ENCODE measurements around the gene NLGN4X. TPM values are rescaled to one million over a fixed set of nuclear protein-coding genes. Genes with fewer than 3 reads are reported as not detected.

Gene NLGN4X
- polyA plus RNA-seq, 2 donors, result 0.06 to 0.21 TPM

DNA sequence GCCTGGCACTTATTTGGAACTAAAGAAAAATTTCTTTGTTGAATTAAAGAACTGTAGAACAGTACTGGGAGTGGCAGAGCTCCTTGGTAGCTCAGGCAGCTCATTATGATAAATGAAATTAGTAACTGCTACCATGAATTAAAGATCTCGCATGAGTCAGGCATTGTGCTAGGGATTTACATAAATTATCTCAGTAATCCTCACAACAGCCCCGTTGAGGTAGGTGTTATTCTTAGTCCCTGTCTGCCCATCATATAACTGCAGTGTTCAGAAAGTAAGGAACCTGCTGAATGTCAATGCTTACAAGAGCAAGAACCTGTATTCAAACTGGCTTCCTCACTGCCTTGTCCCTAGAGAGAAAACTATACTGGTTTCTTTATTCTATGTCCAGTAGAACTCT is 108.3 kb downstream of the NLGN4X start:
- Histone ChIP-seq H3K27ac (ENCODE audit: low read depth in 2 of 2, low read length in 1 of 2) (no peak overlapping the region), H3K27me3 (ENCODE audit: control insufficient read depth in 1 of 2, insufficient read depth in 2 of 2, low read length in 2 of 2) (no peaks in the 10 kb centered on the region), H3K4me1 (ENCODE audit: control insufficient read depth in 2 of 2, insufficient read depth in 2 of 2, low read length in 1 of 2) (no peaks in the 10 kb centered on the region), H3K9me3 (ENCODE audit: control insufficient read depth in 2 of 2, insufficient read depth in 1 of 2, low read depth in 1 of 2, low read length in 1 of 2) (no peaks in the 10 kb centered on the region), H3K4me3 (ENCODE audit: low read depth in 1 of 2, low read length in 2 of 2) (no peak overlapping the region), H3K36me3 (ENCODE audit: control insufficient read depth in 2 of 2, insufficient read depth in 2 of 2, low read length in 1 of 2) (no peaks in the 10 kb centered on the region)
- WGBS, 2 donors, result 28 to 46% methylated on average over 2 of the region's 2 CpGs

DNA sequence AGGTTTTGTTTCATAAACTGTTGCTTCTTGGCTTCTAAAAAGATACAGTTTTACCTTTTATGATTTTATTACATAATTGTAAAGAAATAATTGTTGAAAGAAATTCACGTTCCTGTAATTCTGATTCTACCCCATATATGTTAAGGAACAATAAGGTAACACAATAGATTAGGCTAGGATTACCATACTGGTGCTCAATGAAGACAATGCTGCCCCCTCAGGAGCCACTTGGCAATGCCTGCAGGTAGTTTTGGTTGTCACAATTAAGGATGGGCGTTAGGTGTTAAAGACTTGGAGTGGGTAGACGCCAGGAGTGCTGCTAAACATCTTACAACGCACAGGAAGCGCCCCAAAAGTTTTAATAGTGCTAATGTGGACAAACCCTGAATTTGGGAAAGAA is 133.2 kb downstream of the NLGN4X start:
- 51 to 56% methylated on average over 5 of the region's 5 CpGs for WGBS, 2 donors

DNA sequence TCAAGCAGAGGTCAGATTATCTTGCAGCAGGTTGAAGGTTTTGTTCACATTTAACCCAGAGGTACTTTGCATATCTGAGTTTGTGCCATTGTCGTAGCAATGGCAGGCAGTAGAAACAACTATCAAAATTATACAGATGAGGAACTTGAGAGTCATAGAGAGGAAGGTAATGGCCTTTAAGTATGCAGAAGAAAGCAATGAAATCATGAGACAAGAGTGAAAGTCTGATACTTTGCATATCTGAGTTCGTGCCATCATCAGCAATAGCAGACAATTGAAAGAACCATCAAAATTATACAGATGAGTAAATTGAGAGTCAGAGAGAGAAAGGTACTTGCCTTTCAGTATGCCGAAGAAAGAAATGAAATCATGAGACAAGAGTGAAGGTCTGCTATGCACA is 154.1 kb downstream of the NLGN4X start:
- 85 to 89% methylated on average over 3 of the region's 3 CpGs for WGBS, 2 donors
- H3K36me3 ChIP-seq (ENCODE audit: control insufficient read depth in 2 of 2, insufficient read depth in 2 of 2, low read length in 1 of 2), result no peaks in the 10 kb centered on the region

More for the DNA sequence above, 133.2 kb downstream of the NLGN4X start:
- Histone ChIP-seq H3K4me1 (ENCODE audit: control insufficient read depth in 2 of 2, insufficient read depth in 2 of 2, low read length in 1 of 2) (no peaks in the 10 kb centered on the region), H3K27ac (ENCODE audit: low read depth in 2 of 2, low read length in 1 of 2) (no peak overlapping the region), H3K9me3 (ENCODE audit: control insufficient read depth in 2 of 2, insufficient read depth in 1 of 2, low read depth in 1 of 2, low read length in 1 of 2) (no peaks in the 10 kb centered on the region), H3K36me3 (ENCODE audit: control insufficient read depth in 2 of 2, insufficient read depth in 2 of 2, low read length in 1 of 2) (no peaks in the 10 kb centered on the region), H3K4me3 (ENCODE audit: low read depth in 1 of 2, low read length in 2 of 2) (no peak overlapping the region), H3K27me3 (ENCODE audit: control insufficient read depth in 1 of 2, insufficient read depth in 2 of 2, low read length in 2 of 2) (no peaks in the 10 kb centered on the region)

DNA sequence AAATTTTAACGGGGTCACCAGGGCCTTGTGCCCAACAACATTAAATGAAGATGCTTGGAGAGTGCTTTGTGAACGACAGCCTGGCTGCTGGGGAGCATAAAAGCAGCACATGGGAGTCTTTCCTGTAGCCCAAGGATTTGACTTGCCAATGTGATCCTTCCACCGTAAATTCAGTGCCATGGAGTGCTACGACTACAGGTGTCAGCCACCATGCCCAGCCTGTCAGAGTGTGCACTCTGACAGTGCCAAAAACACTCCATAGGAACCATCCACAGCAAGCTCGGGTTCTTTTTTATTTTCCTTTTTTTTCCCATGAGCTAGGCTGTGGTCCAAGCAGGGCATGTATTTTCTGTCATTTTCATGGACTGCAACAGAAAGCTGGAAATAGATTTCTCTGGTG is 156.9 kb downstream of the NLGN4X start:
- 73 to 74% methylated on average over 5 of the region's 5 CpGs for WGBS, 2 donors
- H3K4me1 ChIP-seq (ENCODE audit: control insufficient read depth in 2 of 2, insufficient read depth in 2 of 2, low read length in 1 of 2), result no peaks in the 10 kb centered on the region
- H3K36me3 ChIP-seq (ENCODE audit: control insufficient read depth in 2 of 2, insufficient read depth in 2 of 2, low read length in 1 of 2), result no peaks in the 10 kb centered on the region
- no peak overlapping the region for H3K27ac ChIP-seq (ENCODE audit: low read depth in 2 of 2, low read length in 1 of 2)
- no peaks in the 10 kb centered on the region for H3K9me3 ChIP-seq (ENCODE audit: control insufficient read depth in 2 of 2, insufficient read depth in 1 of 2, low read depth in 1 of 2, low read length in 1 of 2)
- H3K4me3 ChIP-seq (ENCODE audit: low read depth in 1 of 2, low read length in 2 of 2), result no peak overlapping the region
- H3K27me3 ChIP-seq (ENCODE audit: control insufficient read depth in 1 of 2, insufficient read depth in 2 of 2, low read length in 2 of 2), result no peaks in the 10 kb centered on the region

More for the DNA sequence above, 154.1 kb downstream of the NLGN4X start:
- no peaks in the 10 kb centered on the region for H3K9me3 ChIP-seq (ENCODE audit: control insufficient read depth in 2 of 2, insufficient read depth in 1 of 2, low read depth in 1 of 2, low read length in 1 of 2)
- H3K27me3 ChIP-seq (ENCODE audit: control insufficient read depth in 1 of 2, insufficient read depth in 2 of 2, low read length in 2 of 2), result no peaks in the 10 kb centered on the region
- no peak overlapping the region for H3K27ac ChIP-seq (ENCODE audit: low read depth in 2 of 2, low read length in 1 of 2)
- H3K4me3 ChIP-seq (ENCODE audit: low read depth in 1 of 2, low read length in 2 of 2), result no peak overlapping the region
- H3K4me1 ChIP-seq (ENCODE audit: control insufficient read depth in 2 of 2, insufficient read depth in 2 of 2, low read length in 1 of 2), result no peaks in the 10 kb centered on the region

DNA sequence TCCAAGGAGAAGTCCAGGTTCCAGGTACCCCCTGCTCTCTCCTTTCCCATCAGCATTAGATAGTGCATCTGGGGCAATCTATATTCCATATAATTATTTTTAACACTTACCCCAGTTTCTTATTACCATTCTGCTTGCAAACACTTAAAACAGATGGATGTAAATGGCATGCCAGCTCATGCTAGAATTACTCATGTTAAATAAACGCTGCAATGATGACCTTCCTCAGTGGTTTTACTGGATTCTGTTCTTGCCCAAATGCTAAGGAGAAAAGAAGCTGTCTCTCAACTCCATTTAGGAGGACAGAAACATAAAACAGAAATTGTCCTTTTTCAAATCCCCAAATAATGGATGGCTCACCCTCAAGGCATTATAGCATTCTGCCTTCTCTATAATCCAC is 161.1 kb downstream of the NLGN4X start:
- H3K4me1 ChIP-seq (ENCODE audit: control insufficient read depth in 2 of 2, insufficient read depth in 2 of 2, low read length in 1 of 2), result no peaks in the 10 kb centered on the region
- H3K9me3 ChIP-seq (ENCODE audit: control insufficient read depth in 2 of 2, insufficient read depth in 1 of 2, low read depth in 1 of 2, low read length in 1 of 2), result no peaks in the 10 kb centered on the region
- no peaks in the 10 kb centered on the region for H3K36me3 ChIP-seq (ENCODE audit: control insufficient read depth in 2 of 2, insufficient read depth in 2 of 2, low read length in 1 of 2)
- 65 to 75% methylated on average over 1 of the region's 1 CpG for WGBS, 2 donors
- no peaks in the 10 kb centered on the region for H3K27me3 ChIP-seq (ENCODE audit: control insufficient read depth in 1 of 2, insufficient read depth in 2 of 2, low read length in 2 of 2)
- no peak overlapping the region for H3K27ac ChIP-seq (ENCODE audit: low read depth in 2 of 2, low read length in 1 of 2)
- no peak overlapping the region for H3K4me3 ChIP-seq (ENCODE audit: low read depth in 1 of 2, low read length in 2 of 2)

DNA sequence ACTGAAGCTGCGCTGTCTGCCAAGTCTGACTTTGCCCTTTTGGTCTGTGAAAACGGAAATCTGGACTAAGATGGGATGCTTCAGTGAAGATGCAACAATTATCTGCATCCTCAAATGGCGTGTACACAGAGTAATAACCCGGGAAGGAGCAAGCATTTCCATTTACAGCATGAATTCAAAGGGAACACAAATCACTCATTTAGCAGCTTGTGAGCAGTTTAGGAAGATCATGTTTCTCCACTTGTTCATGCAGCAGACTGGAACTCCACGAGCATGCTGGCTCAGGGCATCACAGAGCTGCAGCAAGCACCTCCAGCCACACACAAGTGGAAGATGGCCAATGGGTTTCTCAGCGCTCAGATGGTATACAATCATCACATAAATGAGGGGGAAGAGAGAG is 175.5 kb downstream of the NLGN4X start:
- no peaks in the 10 kb centered on the region for H3K4me1 ChIP-seq (ENCODE audit: control insufficient read depth in 2 of 2, insufficient read depth in 2 of 2, low read length in 1 of 2)
- no peaks in the 10 kb centered on the region for H3K27me3 ChIP-seq (ENCODE audit: control insufficient read depth in 1 of 2, insufficient read depth in 2 of 2, low read length in 2 of 2)
- 59 to 70% methylated on average over 6 of the region's 6 CpGs for whole genome bisulfite sequencing, 2 donors
- H3K27ac ChIP-seq (ENCODE audit: low read depth in 2 of 2, low read length in 1 of 2), result no peak overlapping the region
- H3K4me3 ChIP-seq (ENCODE audit: low read depth in 1 of 2, low read length in 2 of 2), result no peak overlapping the region
- H3K36me3 ChIP-seq (ENCODE audit: control insufficient read depth in 2 of 2, insufficient read depth in 2 of 2, low read length in 1 of 2), result no peaks in the 10 kb centered on the region
- no peaks in the 10 kb centered on the region for H3K9me3 ChIP-seq (ENCODE audit: control insufficient read depth in 2 of 2, insufficient read depth in 1 of 2, low read depth in 1 of 2, low read length in 1 of 2)

DNA sequence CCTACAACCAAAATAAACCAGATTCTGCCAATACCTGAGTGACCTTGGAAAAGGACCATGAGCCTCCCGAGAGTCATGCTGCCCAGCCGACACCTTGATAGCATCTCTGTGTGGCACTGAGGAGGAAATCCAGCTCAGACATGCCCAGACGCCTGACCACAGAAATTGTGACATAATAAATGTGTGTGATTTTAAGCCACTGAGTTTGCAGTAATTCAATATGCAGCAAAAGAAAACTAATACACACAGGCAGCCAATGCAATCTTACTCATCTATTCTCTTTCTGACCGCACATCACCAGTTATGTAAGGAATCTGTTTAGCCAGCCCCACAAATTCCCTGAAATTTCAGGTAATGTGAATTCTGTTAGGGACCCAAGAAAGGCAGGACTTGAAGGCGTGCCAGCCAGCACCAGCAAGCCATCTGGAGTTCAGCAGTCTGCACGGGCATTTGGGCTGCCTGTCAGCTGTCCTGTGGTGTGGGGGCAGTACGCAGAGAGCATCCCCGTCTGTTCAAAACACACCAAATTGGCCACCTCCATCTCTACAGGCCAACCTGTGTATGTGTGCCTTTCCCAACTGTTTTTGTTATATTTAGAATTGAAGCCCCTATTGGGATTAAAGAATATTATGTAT is 176.4 kb downstream of the NLGN4X start:
- no peaks in the 10 kb centered on the region for H3K27me3 ChIP-seq (ENCODE audit: control insufficient read depth in 1 of 2, insufficient read depth in 2 of 2, low read length in 2 of 2)
- 65 to 68% methylated on average over 8 of the region's 8 CpGs for WGBS, 2 donors
- H3K4me3 ChIP-seq (ENCODE audit: low read depth in 1 of 2, low read length in 2 of 2), result no peak overlapping the region
- no peaks in the 10 kb centered on the region for H3K9me3 ChIP-seq (ENCODE audit: control insufficient read depth in 2 of 2, insufficient read depth in 1 of 2, low read depth in 1 of 2, low read length in 1 of 2)
- H3K27ac ChIP-seq (ENCODE audit: low read depth in 2 of 2, low read length in 1 of 2), result no peak overlapping the region
- H3K4me1 ChIP-seq (ENCODE audit: control insufficient read depth in 2 of 2, insufficient read depth in 2 of 2, low read length in 1 of 2), result no peaks in the 10 kb centered on the region
- H3K36me3 ChIP-seq (ENCODE audit: control insufficient read depth in 2 of 2, insufficient read depth in 2 of 2, low read length in 1 of 2), result no peaks in the 10 kb centered on the region

DNA sequence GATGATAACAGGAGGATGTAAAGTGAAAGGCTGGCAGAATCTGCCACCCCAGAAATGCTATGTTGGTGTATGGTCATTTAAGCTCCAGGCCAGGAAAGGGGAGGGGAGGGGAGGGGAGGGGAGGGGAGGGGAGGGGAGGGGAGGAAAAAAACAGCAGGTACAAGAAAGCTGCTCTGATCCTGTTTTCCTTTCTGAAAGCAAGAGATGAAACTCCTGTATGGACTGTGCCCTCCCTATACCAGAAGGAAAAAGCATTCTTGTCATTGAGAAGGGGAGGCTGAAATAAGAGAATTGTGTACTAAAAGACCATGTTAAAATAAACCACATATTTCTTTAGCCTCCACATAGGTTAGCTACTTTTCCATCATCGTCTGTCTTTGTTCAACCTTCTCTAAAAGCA is 179.5 kb downstream of the NLGN4X start:
- Histone ChIP-seq H3K9me3 (ENCODE audit: control insufficient read depth in 2 of 2, insufficient read depth in 1 of 2, low read depth in 1 of 2, low read length in 1 of 2) (no peaks in the 10 kb centered on the region), H3K27ac (ENCODE audit: low read depth in 2 of 2, low read length in 1 of 2) (no peak overlapping the region), H3K4me3 (ENCODE audit: low read depth in 1 of 2, low read length in 2 of 2) (no peak overlapping the region), H3K4me1 (ENCODE audit: control insufficient read depth in 2 of 2, insufficient read depth in 2 of 2, low read length in 1 of 2) (no peaks in the 10 kb centered on the region), H3K27me3 (ENCODE audit: control insufficient read depth in 1 of 2, insufficient read depth in 2 of 2, low read length in 2 of 2) (no peaks in the 10 kb centered on the region), H3K36me3 (ENCODE audit: control insufficient read depth in 2 of 2, insufficient read depth in 2 of 2, low read length in 1 of 2) (no peaks in the 10 kb centered on the region)
- WGBS, 2 donors, result 74 to 89% methylated on average over 1 of the region's 1 CpG

DNA sequence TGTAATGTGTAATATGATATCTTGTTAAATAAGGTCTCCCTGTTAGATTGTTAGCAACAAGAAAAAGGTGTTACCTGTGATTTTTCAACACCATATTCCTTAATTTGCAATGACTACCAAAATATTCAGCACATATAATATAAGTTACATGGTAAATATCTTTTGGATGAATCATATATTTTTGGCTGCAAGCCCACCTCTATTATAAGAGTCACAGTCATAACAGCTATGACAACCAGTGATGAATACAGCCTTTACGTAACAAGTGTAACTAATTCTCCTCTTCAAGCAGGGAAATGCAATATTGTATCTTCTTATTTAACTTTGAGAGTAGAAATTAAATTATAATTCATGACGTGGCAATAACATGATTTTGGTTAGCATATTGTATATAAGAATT is 187.0 kb downstream of the NLGN4X start:
- Histone ChIP-seq H3K4me1 (ENCODE audit: control insufficient read depth in 2 of 2, insufficient read depth in 2 of 2, low read length in 1 of 2) (no peaks in the 10 kb centered on the region), H3K27me3 (ENCODE audit: control insufficient read depth in 1 of 2, insufficient read depth in 2 of 2, low read length in 2 of 2) (no peaks in the 10 kb centered on the region), H3K4me3 (ENCODE audit: low read depth in 1 of 2, low read length in 2 of 2) (no peak overlapping the region), H3K36me3 (ENCODE audit: control insufficient read depth in 2 of 2, insufficient read depth in 2 of 2, low read length in 1 of 2) (no peaks in the 10 kb centered on the region), H3K27ac (ENCODE audit: low read depth in 2 of 2, low read length in 1 of 2) (no peak overlapping the region), H3K9me3 (ENCODE audit: control insufficient read depth in 2 of 2, insufficient read depth in 1 of 2, low read depth in 1 of 2, low read length in 1 of 2) (no peaks in the 10 kb centered on the region)
- WGBS, 2 donors, result 42 to 55% methylated on average over 2 of the region's 2 CpGs

DNA sequence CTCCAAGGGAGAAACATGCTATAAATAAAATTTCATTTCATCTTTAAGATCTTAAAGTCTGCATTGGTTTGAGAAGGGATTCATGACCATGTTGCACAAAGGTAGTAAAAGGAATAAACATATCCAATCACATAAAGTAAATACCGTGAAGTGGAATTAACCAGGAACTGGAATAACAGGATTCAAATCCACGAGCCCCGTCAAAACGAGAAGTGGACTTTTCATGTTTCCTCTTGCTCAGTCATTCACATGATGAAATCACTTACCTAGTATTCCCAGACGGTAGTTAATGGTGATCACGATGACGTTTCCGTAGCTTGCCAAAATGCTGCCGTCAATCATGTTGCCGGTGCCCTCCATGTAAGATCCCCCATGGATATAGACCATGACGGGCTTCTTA is 199.7 kb downstream of the NLGN4X start:
- WGBS, 2 donors, result 82 to 84% methylated on average over 11 of the region's 11 CpGs
- Histone ChIP-seq H3K9me3 (ENCODE audit: control insufficient read depth in 2 of 2, insufficient read depth in 1 of 2, low read depth in 1 of 2, low read length in 1 of 2) (no peaks in the 10 kb centered on the region), H3K36me3 (ENCODE audit: control insufficient read depth in 2 of 2, insufficient read depth in 2 of 2, low read length in 1 of 2) (no peaks in the 10 kb centered on the region), H3K27ac (ENCODE audit: low read depth in 2 of 2, low read length in 1 of 2) (no peak overlapping the region), H3K4me3 (ENCODE audit: low read depth in 1 of 2, low read length in 2 of 2) (no peak overlapping the region), H3K27me3 (ENCODE audit: control insufficient read depth in 1 of 2, insufficient read depth in 2 of 2, low read length in 2 of 2) (no peaks in the 10 kb centered on the region), H3K4me1 (ENCODE audit: control insufficient read depth in 2 of 2, insufficient read depth in 2 of 2, low read length in 1 of 2) (no peaks in the 10 kb centered on the region)
